RWPE1 (cell line): ENCODE results near the gene PBOV1.

Experiments
- CTCF ChIA-PET: fragments of 350-600 bp; sonication (Branson Sonifier 250); formaldehyde crosslinking; extraction: SDS; loops from one replicate; lab custom pipeline; 2021; lab: Yijun Ruan, JAX
- POLR2A ChIA-PET: fragments of 400-600 bp; formaldehyde crosslinking; extraction: SDS; loops from one replicate; lab custom pipeline; 2020; ENCODE audit warnings: antibody characterized with exemption; ENCODE audit not compliant: low non-redundant PET; lab: Yijun Ruan, JAX
- DNase-seq: peaks from one replicate; pipeline ENCODE4 v3.0.0; 2012; ENCODE audit warnings: low spot score
- H3K27ac ChIP-seq: fragments of 450-650 bp; 2 replicates; pipeline ENCODE4 v1.5.1; 2017
- TF ChIP-seq, protein P1 (sequence below): fragments of 450-650 bp; conservative IDR thresholded peaks from 2 replicates; pipeline ENCODE4 v1.5.1; 2017; ENCODE audit warnings: low read depth, mild to moderate bottlenecking

Gene PBOV1

GRCh38 chr6:138218449-138218848 lies at the start of gene PBOV1:
PBOV1 (minus strand) TSS chr6:138218491; CDS start chr6:138218395, 96 bp downstream.
- TF ChIP-seq, protein P1, sequence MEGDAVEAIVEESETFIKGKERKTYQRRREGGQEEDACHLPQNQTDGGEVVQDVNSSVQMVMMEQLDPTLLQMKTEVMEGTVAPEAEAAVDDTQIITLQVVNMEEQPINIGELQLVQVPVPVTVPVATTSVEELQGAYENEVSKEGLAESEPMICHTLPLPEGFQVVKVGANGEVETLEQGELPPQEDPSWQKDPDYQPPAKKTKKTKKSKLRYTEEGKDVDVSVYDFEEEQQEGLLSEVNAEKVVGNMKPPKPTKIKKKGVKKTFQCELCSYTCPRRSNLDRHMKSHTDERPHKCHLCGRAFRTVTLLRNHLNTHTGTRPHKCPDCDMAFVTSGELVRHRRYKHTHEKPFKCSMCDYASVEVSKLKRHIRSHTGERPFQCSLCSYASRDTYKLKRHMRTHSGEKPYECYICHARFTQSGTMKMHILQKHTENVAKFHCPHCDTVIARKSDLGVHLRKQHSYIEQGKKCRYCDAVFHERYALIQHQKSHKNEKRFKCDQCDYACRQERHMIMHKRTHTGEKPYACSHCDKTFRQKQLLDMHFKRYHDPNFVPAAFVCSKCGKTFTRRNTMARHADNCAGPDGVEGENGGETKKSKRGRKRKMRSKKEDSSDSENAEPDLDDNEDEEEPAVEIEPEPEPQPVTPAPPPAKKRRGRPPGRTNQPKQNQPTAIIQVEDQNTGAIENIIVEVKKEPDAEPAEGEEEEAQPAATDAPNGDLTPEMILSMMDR = no peak
- CTCF ChIA-PET = interaction anchor here (0.6 kb wide), 1 partner anchor 574 kb away, joined by 4 read pairs; no protein-coding TSS in a partner anchor

DNA sequence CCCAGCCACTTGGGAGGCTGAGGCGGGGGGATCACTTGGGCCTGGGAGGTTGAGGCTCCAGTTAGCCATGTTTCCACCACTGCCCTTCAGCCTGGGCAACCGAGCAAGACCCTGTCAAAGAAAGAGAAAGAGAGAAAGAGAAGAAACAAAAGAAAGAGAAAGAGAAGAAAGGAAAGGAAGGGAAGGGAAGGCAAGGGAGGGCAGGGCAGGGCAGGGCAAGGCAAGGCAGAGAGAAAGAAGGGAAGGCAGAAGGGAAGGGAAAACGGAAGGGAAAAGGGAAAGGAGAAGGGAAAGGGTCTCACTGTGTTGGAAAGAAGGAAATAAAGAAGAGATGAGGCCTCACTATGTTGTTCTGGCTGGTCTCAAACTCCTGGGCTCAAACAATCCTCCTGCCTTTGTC lies 47.8 kb upstream of the PBOV1 start:
- POLR2A ChIA-PET = no interaction called here
- H3K27ac ChIP-seq = no peak overlapping the region
- TF ChIP-seq, protein P1 = no peak
- CTCF ChIA-PET = no interaction called here
- no peak for DNase-seq

More at GRCh38 chr6:138218449-138218848, at the start of gene PBOV1:
- H3K27ac ChIP-seq = no peak within 1 kb of the TSS
- POLR2A ChIA-PET = no interaction called here
- DNase-seq = no peak

- TF ChIP-seq, protein P1 = no peak
- DNase-seq = no peak
- no peak overlapping the region for H3K27ac ChIP-seq
- CTCF ChIA-PET = no interaction called here
- POLR2A ChIA-PET = no interaction called here
Measured at GRCh38 chr6:138264372-138264880, 46.1 kb upstream of the PBOV1 start.

DNA sequence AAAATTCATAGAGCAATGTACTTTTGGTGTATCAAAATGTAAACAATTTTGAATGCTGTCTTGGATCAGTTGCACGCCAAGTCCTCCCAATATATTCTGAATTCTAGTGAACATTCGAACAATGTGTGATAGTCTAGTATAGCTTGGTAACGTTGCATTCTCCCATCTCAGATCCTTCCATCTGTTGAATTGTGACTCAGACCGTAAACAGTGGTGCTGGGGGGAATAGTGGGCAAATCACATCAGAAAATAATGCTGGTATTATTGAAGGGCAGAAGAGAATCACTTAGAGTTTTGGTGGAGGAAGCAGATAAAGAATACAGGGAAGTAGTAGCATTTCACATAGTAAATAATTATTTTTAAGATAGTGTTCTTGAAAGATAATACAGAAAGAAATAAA lies 45.7 kb upstream of the PBOV1 start:
- CTCF ChIA-PET = no interaction called here
- DNase-seq = no peak
- no peak overlapping the region for H3K27ac ChIP-seq
- POLR2A ChIA-PET = no interaction called here
- TF ChIP-seq, protein P1 = no peak

DNA sequence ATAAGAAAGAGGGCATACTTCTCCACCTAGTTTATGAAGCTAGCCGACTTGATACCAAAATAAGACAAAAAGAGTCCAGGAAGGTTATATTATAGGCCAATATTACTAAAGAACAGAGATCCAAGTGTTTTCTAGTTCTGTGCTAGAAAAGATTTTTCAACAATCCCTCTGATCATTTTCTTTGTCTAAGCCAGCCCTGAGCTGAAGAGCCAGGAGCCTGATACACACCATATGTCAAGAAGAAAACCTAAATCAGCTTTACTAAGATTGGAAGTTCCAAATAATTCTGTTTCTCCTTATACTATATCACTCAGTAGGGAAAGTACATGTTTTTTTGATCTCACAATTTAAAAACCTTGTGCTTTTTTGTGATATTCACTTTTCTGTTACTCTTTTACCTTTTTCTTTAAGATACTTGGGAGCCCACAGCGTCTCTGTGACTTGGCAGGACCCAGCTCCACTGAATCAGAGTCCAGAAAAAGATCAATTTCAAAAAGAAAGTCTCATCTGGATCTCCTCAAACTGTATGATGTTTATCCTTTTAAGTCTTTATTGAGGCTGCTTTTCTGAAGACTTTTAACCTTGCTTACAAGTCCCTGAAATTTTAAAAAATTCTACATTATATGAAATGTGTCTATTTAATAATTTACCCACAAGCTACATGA lies 43.0 kb upstream of the PBOV1 start:
- DNase-seq = no peak
- TF ChIP-seq, protein P1 = no peak
- CTCF ChIA-PET = interaction anchor here (0.7 to 0.8 kb wide), 2 partner anchors 146 to 1895 kb away, joined by 3 read pairs; no protein-coding TSS in a partner anchor
- POLR2A ChIA-PET = interaction anchor here (0.6 to 0.7 kb wide), 2 partner anchors 21 to 143 kb away, joined by 3 to 7 read pairs; no protein-coding TSS in a partner anchor
- H3K27ac ChIP-seq = no peak overlapping the region

GRCh38 chr6:138258991-138259390 lies 40.7 kb upstream of the PBOV1 start:
- DNase-seq = no peak
- ChIA-PET POLR2A (no interaction called here), CTCF (no interaction called here)
- TF ChIP-seq, protein P1 = no peak
- no peak overlapping the region for H3K27ac ChIP-seq
